SK-MEL-5 (cell line): ENCODE data around the gene UBE2O. TPM values are rescaled to one million over a fixed set of nuclear protein-coding genes. Genes with fewer than 3 reads are reported as not detected.

ENCODE experiments used
- DNase-seq: peaks from one replicate; pipeline ENCODE4 v3.0.0-alpha.2; 2016; ENCODE audit warnings: low read depth, low spot score
- in situ Hi-C: cut with HindIII; loops from 2 replicates; pipeline ENCODE4 v1.10.0; 2016; ENCODE audit warnings: low sequenced_read_pairs, high pct_unique_total_duplicates, low pct_unique_long_range_greater_than_20kb
- total RNA-seq: library from RNA; depleted of rRNA; stranded (reverse); fragments of >200 nt; shearing (Covaris generic); gene quantifications from 2 replicates; pipeline ENCODE4 v1.2.3, GENCODE V29; 2014

Gene UBE2O
- total RNA-seq, 1 experiment from 2014 or later: 30.7 TPM

DNA sequence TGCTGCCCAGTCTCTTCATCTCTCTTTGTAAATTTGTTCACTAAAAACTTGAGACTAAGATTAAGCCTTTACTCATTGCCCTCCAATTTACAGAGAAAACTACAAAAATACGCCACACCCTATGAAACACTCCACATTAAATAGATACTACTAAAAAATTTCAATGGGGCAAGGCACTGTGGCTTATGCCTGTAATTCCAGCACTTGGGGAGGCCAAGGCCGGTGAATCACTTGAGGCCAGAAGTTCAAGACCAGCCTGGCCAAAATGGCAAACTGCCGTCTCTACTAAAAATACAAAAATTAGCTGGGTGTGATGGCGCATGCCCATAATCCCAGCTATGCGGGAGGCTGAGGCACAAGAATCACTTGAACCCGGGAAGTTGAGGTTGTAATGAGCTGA is 3.8 kb downstream of the UBE2O start:
- DNase-seq: no peak
- in situ Hi-C loops: loop anchor here (25.0 kb wide), 2 partner anchors 112 to 288 kb away; partner anchors contain the start of genes JMJD6, METTL23, MFSD11 and SRSF2

DNA sequence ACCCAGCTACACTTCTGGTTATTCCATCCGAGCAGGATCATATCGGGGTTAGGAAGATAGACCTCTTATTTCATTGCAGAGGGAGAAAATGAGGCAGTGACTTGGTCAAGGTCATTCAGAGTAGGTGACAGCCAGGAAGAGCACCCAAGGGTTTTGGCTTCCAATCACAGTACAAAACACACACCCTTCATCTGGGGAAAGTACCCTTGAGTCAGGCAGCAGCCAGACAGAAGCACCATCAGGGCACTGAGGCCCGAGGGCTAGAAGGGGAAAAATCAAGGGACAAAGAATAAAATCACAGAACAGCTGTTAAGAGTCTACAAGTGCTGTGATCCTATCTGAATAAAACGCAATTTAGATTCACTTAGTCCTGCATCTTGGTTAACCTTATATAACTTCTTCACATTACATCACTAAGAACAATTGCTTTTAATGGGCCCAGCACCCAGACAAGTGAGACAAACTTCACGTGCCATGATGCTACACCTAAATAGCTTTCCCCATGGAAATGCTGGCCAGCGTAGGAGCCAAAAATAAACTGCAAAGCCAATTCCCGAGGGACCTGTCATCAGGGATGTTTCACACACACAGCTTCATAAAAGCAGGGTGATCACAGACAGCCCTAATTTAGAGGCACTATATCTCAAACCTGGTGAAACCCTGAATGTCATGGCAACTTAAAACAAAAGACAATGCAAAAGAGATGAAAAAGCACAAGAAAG is 4.9 kb downstream of the UBE2O start:
- DNase-seq: no peak
- in situ Hi-C loops: loop anchor here (25.0 kb wide), 2 partner anchors 111 to 289 kb away; partner anchors contain the start of genes JMJD6, METTL23, MFSD11 and SRSF2

DNA sequence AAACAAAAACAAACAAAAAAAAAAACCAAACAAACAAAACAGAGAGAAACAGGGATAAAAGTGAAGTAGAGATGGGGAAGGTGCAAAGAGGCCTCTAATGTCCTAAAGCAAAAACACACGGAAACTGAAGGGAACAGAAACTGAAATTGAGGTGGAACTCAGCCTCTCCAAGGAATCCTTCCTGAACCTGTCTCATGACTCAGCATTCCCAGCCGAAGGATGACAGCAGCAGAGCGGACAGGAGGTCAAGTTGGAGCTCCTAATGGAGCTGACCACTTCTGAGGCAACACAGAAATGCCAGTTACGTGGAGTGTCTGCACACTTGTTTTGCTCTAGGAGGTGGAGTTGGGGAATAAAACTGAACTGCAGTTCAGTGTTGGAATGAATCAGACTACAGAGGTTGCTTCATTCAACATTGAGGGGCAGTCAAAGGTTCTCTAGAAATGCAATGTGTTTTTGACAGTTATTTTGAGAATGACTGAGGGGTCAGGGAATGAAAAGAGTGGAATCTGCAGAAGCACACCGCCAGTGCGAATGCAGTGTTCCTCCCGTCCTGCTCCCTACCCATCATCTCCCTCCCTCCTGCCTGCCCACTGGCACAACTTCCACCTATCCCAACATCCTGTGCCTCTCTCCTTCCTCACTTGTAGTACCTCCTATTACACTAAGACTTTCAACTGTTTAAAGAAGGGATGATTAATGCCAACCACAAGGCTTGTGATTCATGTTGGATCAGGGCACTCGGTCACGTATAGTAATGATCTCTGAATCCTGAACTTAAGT is 6.3 kb downstream of the UBE2O start:
- DNase-seq: peak; percentile 51
- in situ Hi-C loops: loop anchor here (25.0 kb wide), 2 partner anchors 109 to 291 kb away; partner anchors contain the start of genes JMJD6, METTL23, MFSD11 and SRSF2

DNA sequence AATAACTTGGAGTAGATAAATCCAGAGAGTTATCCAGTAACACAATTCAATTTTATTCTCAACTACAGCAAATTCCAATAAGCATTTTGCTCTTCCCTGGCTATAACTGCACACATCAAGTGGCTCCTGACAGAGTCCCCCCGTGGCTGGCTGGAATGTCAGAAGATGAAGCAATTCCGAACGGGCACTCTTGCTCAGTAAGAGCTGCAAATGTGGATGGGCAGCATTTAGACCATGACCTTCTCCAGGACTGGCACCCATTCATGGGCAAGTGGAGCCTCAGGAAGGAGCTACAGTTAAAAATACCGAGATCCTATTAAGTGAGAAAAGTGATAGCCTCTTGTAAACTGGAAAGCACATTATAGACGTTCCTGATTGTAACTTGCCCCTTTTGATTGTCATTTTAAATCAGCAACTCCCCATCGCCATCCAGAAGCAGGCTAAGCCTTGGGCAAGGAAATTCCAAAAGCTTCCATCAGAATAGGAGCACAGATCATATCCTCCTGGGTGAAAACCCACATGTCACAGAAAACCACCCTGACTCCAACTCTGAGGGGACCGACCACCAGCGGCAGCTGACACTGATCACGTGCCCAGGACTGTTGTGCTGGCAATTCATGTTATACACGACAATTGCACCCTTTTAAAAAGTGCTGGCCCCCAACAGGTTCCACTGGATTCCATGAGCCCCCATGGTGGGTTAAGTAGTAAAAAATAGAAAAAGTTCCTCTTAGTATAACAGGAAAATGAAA is 7.1 kb downstream of the UBE2O start:
- DNase-seq: no peak
- in situ Hi-C loops: loop anchor here (25.0 kb wide), 2 partner anchors 109 to 291 kb away; partner anchors contain the start of genes JMJD6, METTL23, MFSD11 and SRSF2

DNA sequence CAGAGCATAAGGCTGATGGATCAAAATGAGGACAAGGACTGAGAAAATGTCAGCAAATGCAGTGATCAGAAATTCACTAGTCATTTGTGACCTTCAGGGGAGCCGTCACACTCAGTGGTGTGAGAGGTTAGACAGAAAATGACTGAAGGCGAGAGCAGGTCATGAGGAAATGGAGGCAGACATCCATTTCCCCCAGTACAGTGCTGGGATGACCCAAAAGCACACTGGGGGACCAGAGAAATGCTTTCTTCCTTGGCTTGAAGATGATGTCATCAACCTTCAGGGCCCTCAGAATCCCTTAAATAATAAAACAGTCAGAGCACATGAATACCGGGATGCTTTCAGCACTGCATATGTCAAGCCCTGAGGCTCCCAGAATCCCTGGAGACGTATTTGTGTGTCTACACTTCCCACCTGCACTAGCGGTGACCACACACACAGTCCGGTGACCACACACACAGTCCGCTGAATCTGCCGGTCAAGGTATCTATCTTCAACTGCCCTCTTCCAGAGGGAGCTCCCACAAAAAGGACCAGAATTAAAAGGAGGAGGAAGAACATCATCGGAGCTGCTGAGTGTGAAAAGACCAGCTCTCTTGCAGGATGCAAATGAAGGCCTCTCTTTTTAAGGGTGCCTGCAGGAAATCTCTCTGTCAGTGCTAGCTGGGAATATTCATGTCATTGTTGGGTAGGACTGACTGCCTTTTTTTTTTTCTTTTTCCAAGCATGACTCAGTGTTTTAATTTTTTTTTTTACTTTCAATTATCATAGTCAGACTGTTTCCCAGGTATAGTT is 8.2 kb downstream of the UBE2O start:
- no peak for DNase-seq
- in situ Hi-C loops: loop anchor here (25.0 kb wide), 2 partner anchors 107 to 293 kb away; partner anchors contain the start of genes JMJD6, METTL23, MFSD11 and SRSF2

DNA sequence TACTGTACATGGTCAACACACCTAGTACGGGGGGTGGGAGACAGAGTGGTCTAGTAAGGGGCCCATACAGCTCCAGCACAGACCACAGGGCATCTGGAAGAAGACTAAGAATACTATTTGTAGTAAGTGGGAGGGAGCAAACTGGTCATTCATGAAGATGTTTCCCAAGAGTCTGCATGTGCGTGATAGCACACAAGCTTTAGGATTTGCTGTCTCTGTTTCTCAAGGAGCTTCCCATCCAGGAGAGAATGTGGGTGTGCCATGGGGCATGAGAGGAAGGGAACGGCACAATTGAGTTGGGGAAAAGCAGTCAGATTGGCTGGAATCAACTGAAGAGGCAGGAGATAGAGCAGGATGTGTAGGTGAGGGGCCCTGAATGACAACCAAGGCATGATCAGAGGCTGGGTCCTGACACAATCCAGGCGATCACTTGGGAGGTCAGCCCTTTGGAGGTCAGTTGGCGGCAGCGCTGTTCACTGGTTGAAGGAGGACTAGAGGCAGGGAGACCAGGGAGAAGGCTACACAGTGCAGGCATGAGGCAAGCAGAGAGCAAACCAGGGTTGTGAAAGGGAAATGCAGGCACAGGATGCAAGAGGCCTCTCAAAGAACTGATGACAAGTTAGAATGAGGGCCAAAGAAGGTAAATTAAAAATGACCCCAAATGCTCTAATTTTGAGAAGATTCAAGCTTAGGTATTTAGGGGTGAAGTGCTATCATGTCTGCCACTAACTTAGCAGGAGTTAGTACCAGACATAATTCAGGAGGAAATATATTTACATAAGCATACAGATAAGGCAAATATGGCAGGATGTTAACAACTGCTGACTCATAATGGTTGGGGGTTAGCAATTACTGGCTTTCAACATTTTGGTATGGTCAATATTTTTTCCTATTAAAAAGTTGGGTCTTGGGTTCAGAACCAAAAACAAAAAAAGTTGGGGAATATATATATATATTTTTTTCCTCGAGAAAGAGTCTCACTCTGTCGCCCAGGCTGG is 10.3 kb downstream of the UBE2O start:
- in situ Hi-C loops: loop anchor here (25.0 kb wide), 2 partner anchors 105 to 295 kb away; partner anchors contain the start of genes JMJD6, METTL23, MFSD11 and SRSF2
- DNase-seq: no peak

DNA sequence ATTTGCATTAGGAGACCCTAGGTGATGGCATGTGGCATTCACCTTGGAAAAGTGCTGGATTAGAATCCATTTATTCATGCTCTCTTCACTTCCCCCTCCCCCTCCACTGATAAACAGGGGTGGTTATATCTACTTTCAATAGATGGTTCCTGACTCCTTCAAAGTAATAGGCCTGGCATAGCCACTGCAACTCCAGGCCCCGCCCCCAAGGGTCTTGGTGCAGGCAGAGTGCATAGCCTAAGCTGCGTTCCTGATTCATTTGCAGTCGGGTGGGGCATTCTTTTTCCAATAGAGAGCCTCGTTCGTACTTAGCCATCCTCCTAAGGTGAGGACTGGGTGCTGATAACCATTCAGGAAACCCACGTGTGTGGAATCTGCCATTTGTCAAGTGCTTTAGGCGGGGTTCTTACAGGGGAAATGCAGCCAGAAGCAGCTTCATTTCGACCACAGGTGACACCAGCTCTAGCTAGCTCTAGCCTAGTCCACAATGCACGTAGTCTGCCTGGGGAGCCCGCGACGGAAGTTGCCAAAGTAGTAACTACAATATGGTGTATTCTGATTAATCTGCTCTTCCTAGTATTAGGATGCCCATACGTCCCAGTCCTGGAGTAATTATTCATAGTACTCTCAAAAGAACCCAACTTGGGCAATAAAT is 11.1 kb downstream of the UBE2O start:
- in situ Hi-C loops: loop anchor here (25.0 kb wide), 2 partner anchors 105 to 295 kb away; partner anchors contain the start of genes JMJD6, METTL23, MFSD11 and SRSF2
- no peak for DNase-seq

DNA sequence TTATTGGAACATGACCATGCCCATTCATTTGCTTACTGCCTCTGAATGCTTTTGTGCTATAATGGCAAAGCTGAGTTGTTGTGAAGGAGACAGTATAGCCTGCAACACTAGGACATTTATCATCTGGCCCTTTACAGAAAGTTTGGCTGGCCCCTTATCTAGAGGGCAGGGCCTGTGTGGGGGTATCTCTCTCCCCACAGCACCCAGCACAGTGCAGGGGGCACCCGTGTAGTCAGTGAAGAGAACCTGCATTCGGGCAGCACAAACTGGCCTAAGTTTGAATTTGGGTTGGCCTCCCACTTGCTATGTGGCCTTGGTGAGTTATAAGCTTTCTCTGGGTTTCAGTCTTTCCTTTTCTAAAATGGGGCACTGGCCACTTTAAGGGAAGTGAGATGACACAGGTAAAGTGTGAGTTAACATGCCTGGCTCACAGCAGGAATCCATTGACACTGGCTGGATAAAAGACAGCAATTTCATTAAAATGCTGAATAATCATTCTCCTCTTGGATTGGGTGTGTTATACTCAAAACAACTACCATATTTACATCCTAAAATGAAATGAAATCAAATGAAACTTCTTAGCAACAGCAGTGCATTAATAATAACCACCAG is 12.1 kb downstream of the UBE2O start:
- in situ Hi-C loops: loop anchor here (25.0 kb wide), 2 partner anchors 104 to 296 kb away; partner anchors contain the start of genes JMJD6, METTL23, MFSD11 and SRSF2
- no peak for DNase-seq

DNA sequence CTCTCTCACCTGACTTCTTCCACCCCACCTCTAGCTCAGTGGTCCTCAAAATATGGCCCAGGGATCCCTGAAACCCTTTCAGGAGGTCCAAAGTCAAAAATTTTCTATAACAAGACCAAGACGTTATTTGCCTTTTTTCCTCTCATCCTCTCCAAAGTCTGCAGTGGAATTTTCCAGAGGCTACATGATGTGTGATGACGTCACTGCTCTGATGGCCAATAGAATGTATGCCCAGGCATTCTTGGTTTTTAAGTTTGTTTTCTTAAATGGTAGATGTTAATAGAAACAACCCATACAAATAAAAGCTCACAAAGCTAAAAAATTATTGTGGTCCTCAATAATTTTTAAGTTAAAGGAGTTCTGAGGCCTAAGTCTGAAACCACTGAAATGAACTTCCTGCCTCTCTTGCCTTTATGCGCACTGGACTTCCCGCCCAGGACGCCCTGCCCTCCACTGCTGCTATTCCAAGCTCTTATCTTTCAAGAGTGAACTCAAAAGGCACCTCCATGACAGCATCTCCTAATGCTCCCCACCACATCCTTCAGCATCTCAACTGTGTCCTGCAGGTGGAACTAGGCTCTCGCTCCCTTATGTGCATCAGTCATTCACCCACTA is 13.5 kb downstream of the UBE2O start:
- in situ Hi-C loops: loop anchor here (25.0 kb wide), 2 partner anchors 102 to 298 kb away; partner anchors contain the start of genes JMJD6, METTL23, MFSD11 and SRSF2
- no peak for DNase-seq

DNA sequence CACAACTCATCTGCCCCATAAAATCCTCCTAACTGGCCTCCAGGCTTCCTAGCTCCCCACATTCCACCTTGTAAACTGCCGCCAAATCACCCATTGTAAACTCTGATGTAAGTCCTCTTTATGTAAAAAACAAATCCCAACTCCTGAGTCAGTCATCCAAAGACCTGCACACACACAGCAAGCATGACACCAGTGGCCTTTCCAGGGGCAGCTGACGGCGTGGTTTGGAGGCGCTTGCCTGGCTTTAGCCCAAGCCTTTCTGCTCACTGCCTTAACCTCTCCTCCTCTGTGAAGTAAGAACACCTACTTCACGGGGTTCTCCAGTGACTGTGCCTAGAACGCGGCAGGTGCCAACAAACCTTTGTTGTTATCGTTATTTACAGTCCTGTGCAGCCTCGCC is 14.0 kb downstream of the UBE2O start:
- in situ Hi-C loops: loop anchor here (25.0 kb wide), 2 partner anchors 102 to 298 kb away; partner anchors contain the start of genes JMJD6, METTL23, MFSD11 and SRSF2
- DNase-seq: no peak

DNA sequence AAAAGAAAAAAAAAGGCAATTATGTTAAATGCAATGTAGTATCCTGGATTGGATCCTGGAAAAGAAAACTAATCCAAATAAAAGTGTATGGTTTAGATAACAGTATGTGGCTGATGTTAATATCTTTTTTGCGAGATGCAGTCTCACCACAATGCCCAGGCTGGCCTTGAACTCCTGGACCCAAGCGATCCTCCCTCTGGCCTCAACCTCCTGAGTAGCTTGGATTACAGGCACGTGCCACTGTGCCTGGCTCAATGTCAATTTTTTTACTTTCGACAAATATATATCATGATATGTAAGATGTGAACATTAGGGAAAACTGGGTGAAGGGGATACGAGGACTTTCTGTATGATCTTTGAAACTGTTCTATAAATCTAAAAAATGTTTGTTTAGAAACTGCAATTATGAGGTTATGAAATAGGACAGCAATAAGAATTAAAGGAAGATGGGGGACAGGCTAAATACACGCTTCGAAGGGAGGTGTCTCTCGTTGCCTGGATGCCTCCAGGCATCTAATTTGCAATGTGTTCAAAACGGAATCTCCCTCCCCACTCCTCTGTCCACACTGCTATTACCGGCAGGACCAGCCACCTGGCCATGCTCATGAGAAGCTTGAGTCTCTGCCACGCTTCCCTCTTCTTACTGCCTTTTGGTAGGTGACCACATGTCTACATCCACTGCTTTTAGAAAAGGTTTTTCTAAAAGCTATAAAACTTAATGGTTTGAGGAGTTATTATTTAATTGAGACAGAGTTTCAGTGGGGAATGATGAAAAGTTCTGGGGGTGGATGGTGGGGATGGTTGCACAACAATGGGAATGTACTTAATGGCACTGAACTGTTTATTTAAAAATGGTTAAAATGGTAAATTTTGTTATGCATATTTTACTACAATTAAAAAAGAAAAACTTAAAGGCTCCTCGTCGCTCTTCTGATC is 15.2 kb downstream of the UBE2O start:
- DNase-seq: no peak
- in situ Hi-C loops: loop anchor here (25.0 kb wide), 2 partner anchors 100 to 300 kb away; partner anchors contain the start of genes JMJD6, METTL23, MFSD11 and SRSF2

DNA sequence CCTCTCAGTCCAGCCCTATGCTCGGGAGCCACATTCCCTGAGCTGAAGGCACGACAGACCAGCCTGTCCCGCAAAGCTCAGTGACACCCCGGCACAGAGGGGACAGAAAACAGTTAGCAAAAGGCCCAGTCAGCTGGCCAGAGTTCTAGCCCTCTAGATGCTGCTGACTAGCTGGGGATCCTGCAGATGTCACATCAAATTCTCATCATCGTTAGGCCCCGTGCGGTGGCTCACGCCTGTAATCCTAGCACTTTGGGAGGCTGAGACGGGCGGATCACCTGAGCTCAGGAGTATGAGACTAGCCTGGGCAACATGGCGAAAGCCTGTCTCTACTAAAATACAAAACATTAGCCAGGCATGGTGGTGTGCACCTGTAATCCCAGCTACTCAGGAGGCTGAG is 17.2 kb downstream of the UBE2O start:
- DNase-seq: no peak

DNA sequence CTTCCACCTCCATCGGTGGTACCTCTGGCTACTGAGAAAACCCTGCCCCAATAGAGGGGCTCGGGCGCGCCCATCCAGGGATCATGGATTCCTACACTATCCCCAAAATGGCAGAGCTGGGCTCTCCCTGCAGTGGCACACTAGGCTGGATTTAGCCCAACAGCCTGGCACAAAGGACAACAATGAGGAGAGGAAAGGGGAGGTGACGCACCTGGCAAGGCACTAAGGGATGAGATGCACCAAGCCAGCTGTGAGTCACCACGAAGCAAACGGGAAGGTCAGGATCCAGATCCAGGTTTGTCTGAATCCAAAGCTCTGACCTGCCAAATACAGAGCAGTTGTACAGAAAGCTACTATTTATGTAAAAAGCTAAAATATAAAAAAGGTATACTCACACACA is 18.1 kb downstream of the UBE2O start:
- no peak for DNase-seq
- in situ Hi-C loops: loop anchor here (25.0 kb wide), 2 partner anchors 98 to 302 kb away; partner anchors contain the start of genes JMJD6, METTL23, MFSD11 and SRSF2

More for the DNA sequence above, 17.2 kb downstream of the UBE2O start:
- in situ Hi-C loops: loop anchor here (25.0 kb wide), 2 partner anchors 98 to 302 kb away; partner anchors contain the start of genes JMJD6, METTL23, MFSD11 and SRSF2
